GM15510 (cell line): Measurements from ENCODE around the gene PHACTR3.

Experiments used
- POLR2A ChIP-seq: IDR thresholded peaks from 3 replicates; pipeline ENCODE4 v1.6.1; 2011; ENCODE audit warnings: borderline replicate concordance; ENCODE audit not compliant: insufficient read length; ENCODE audit errors: extremely low read depth

PHACTR3 gene

GRCh38 chr20:59645761-59646171 lies 41.4 kb downstream of the PHACTR3 start:
- TF ChIP-seq POLR2A: no peak

- TF ChIP-seq POLR2A: no peak
Observed at GRCh38 chr20:59646487-59646886, 42.1 kb downstream of the PHACTR3 start.

DNA sequence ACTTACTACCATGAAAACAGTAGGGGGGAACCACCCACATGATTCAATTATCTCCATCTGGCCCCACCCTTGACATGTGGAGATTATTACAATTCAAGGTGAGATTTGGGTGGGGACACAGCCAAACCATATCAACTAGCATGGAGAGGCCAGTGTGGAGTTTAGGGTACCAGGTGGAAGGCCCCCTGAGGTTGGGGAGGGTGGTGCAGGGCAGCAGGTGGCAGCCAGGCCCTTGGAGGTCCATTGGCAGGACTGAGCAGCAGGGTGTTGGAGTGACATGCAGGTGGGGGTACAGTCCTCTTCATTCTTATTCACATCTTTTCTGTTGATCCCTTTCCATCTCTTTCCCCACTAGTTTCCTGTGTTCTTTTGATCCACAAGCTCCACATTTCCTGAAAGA lies 42.9 kb downstream of the PHACTR3 start:
- TF ChIP-seq POLR2A: no peak

DNA sequence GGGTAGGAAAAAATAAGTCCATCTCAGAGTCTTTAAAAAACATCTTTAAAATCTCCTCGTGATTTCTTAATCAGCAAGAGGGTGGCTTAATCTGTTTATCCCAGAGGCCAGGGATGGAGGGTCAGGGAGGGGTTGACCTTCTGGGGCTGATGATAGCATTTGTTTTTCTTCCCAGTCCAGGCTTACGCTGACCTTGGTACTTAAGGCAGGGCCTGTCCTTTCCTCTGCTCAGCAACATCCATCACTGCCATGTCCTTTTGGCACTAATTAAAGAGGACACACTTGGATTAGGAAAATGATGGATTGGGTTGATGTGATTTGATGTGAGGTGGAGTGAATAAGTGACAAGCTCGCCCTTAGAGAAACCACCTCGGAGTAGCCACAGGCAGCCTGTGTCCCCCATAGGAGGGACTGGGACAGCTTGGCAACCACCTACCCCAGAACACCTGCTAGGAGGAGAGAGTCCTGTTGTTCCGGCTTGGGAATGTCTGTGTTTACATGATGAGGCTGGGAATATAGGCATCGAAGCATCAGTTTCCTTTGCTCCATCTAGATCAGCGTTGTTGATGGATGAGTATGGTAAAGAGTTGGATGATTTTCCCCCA lies 44.2 kb downstream of the PHACTR3 start:
- TF ChIP-seq POLR2A: no peak

- no peak for TF ChIP-seq POLR2A
Observed at GRCh38 chr20:59650418-59650817, 46.1 kb downstream of the PHACTR3 start.

- TF ChIP-seq POLR2A: no peak
Observed at GRCh38 chr20:59652381-59652780, 48.0 kb downstream of the PHACTR3 start.

DNA sequence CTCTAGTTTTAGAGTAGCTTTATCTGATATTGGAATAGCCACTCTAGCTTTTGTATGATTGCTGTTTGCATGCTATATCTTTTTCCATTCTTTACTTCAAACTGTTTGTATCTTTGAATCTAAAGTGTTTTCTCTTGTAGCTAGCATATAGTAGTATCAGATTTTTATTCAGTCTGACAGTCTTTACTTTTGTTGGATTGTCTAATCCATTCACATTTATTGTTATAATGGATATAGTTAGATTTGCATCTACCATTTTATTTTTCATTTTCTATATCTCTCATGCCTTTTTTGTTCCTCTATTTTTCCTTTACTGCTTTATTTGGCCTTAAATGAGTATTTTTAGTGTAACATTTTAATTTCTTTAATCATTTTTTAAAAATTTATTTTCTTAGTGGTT lies 52.1 kb downstream of the PHACTR3 start:
- TF ChIP-seq POLR2A: no peak

GRCh38 chr20:59657459-59658046 lies 53.2 kb downstream of the PHACTR3 start:
- TF ChIP-seq POLR2A: no peak

DNA sequence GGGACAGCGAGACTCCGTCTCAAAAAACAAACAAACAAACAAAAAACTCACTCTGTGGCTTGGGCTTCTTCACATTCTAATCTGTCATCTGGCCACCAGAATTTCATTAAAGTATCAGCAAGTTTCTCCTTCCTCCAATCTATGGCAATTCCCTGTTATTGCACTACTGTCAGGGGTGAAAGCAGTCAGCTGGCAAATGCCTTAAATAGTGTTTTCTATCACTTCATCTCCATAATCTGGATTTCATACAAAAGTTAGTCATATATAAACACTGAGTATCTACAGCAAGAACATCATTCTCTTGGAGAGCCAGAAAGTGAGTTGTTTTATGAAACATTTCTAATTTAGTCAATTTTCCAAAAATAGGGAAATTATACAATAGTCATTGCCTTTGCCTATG lies 56.1 kb downstream of the PHACTR3 start:
- TF ChIP-seq POLR2A: no peak

DNA sequence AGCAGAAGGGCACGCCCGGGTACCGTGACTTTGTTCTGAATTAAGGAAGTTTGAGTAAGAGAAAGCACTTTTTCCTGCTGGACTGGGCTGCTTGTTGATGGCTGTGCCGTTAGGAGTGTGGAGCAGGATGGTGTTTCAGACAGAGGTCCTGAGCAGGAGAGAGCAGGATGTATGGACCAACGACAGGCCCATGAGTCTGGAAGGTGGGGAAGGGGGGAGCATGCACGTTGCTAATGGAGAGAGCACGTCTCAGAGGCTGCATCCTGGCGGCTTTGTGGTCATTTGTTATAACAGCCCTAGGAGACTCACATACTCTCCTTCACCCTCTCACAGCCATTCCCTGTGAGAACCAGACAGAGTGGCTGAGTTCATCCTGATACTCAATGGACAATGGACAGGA lies 56.8 kb downstream of the PHACTR3 start:
- no peak for TF ChIP-seq POLR2A

GRCh38 chr20:59661621-59662020 lies 57.3 kb downstream of the PHACTR3 start:
- no peak for TF ChIP-seq POLR2A

DNA sequence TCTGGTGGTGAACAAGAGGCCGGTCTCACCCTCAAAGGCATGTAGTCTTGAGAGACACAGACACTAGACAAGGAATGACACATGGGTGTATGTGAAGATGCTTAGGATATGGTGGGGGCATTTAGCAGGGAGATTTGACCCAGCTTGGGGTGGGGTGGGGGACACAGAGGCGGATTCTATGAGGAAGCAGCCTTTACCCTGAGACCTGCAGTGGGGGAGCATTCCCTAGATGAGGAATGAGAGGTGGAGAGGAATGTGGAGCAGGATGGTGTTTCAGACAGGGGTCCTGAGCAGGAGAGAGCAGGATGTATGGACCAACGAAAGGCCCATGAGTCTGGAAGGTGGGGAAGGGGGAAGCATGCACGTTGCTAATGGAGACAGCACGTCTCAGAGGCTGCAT lies 57.8 kb downstream of the PHACTR3 start:
- TF ChIP-seq POLR2A: no peak

DNA sequence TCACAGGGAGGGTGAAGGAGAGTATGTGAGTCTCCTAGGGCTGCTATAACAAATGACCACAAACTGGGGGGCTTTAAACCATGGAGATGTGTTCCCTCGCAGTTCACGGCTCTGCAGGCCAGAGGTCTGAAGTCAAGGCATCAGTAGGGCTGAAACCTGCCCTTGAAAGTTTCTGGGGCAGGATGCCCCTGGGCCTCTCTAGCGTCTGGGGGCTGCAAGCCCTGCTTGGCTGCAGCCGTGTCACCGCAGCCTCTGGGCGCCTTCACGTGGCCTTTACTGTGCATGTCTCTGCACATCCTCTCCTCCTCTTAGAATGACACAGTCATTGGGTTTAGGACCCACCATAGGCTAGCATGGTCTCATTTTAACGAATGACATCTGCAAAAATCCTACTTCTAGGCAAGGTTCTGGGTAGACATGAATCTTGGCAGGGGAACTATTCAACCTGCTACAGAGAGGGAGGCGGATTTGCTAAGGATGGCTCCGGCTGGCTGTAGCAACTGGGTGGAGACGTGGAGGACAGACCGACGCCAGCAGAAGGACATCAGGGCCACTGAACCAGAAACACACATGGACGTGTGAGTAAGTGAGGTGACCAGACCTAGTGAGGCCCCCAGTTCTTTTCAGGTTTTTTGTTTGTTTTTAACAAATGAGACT lies 58.6 kb downstream of the PHACTR3 start:
- TF ChIP-seq POLR2A: no peak

- no peak for TF ChIP-seq POLR2A
Observed at GRCh38 chr20:59663513-59664060, 59.2 kb downstream of the PHACTR3 start.

- TF ChIP-seq POLR2A: no peak
Observed at GRCh38 chr20:59664421-59664941, 60.1 kb downstream of the PHACTR3 start.

DNA sequence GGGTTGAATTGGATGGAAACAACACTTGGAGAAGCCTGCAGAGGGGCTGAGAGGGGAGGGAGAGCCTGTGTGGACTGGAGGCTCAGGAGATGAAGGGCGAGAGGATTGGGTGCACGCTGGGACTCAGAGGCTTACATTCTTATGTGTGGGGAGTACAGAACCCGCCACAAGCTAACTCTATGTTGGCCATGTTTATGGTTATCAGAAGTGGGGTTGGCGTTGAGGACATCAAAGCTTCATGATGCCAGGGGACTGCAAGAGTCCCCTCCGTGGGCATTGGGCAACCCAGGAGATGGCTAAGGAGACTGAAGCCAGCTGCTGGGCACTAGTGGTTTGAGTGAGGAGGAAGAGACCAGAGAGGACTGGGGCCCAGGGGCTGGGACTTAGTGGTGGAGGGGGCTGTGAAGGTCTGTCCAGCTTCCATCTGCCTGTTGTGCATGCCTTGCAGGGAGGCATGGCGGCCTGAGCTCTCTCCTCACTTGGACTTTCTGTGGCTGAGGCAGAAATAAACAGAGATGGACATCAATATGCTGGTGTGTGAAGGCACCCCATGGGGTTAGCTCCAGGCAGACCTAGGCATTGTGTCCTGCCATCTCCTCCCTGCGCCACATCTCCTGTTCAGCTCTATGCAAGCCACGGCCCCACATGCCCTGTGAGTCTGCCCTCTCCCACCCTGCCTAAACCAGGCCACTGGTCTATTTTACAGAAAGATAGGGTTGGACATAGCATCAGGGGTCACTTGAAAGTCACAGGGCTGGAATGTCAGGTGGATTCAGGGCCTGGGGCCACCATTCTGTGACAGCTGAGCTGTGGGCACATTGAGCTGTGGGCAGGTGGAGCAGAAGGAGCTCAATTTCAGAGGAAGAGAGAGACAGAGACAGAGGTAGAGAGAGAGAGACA lies 61.6 kb downstream of the PHACTR3 start:
- TF ChIP-seq POLR2A: no peak

GRCh38 chr20:59666586-59666985 lies 62.2 kb downstream of the PHACTR3 start:
- no peak for TF ChIP-seq POLR2A
